HCT116 (cell line): ENCODE measurements around the gene PSMB4. TPM values are rescaled to one million over a fixed set of nuclear protein-coding genes. Genes with fewer than 3 reads are reported as not detected.

Experiments used
- ATAC-seq: fragments of 200-7000 bp; cut with Tn5 transposase; 2 replicates; pipeline ENCODE4 v1.9.1; 2020; ENCODE audit warnings: mild to moderate bottlenecking, moderate library complexity
- BruUV-seq: library from RNA; stranded (reverse); fragments of 400-500 nt; replicated peaks from 2 replicates; lab custom pipeline; 2021; lab: Mats Ljungman, UMichigan
- CTCF ChIA-PET: fragments of 300-600 bp; sonication (Branson Sonifier 250); formaldehyde crosslinking; loops from one replicate; lab custom pipeline; 2021; ENCODE audit warnings: antibody characterized with exemption; lab: Charles Lee
- POLR2A ChIA-PET: fragments of 300-600, 350-600 bp; sonication (Branson Sonifier 250); formaldehyde crosslinking; loops from one replicate; lab custom pipeline; 2021; ENCODE audit warnings: antibody characterized with exemption; lab: Charles Lee
- RAD21 ChIA-PET, 2 experiments: fragments of 300-600 bp; sonication (Branson Sonifier 250); formaldehyde crosslinking; loops; one replicate each; lab custom pipeline; 2023; ENCODE audit warnings: low total read pairs in 2 of 2; ENCODE audit not compliant: uncharacterized antibody in 2 of 2, unreplicated experiment in 2 of 2, low non-redundant PET in 1 of 2; lab: Charles Lee
- DNase-seq: peaks from one replicate; pipeline ENCODE4 v3.0.0-alpha.2; 2010; ENCODE audit warnings: low read depth, low spot score
- H2AFZ ChIP-seq: fragments of 200-600 bp; shearing (Covaris generic), sonication (generic); 2 replicates; pipeline ENCODE4 v1.6.1; 2017; ENCODE audit warnings: low read depth, mixed run types, mixed read lengths, antibody characterized with exemption, low read length; ENCODE audit not compliant: poor library complexity, severe bottlenecking
- H3K27ac ChIP-seq: 2 replicates; pipeline ENCODE4 v1.5.1; 2012; ENCODE audit warnings: low read depth, low read length
- H3K27me3 ChIP-seq: fragments of 200-600 bp; sonication (generic); 2 replicates; pipeline ENCODE4 v1.6.1; 2016; ENCODE audit warnings: mixed run types, low read length, mixed read lengths; ENCODE audit not compliant: insufficient read depth
- H3K36me3 ChIP-seq, 2 experiments: fragments of 200-500 bp in 1 of 2; fragments of 200-600 bp in 1 of 2; sonication (Bioruptor generic) in 1 of 2; sonication (generic) in 1 of 2; 2 replicates each; pipeline versions ENCODE4 v1.5.1 to v1.6.1; 2014 to 2016; ENCODE audit warnings: low read length in 2 of 2, inconsistent platforms in 1 of 2, mixed read lengths in 1 of 2, mixed run types in 1 of 2; ENCODE audit not compliant: insufficient read depth in 2 of 2, control insufficient read depth in 1 of 2
- H3K4me1 ChIP-seq, 2 experiments: fragments of 200-600 bp in 1 of 2; sonication (generic) in 1 of 2; 2 replicates each; pipeline versions ENCODE4 v1.5.1 to v1.6.1; 2012 to 2017; ENCODE audit warnings: low read length in 2 of 2, inconsistent platforms in 1 of 2, mild to moderate bottlenecking in 1 of 2, mixed read lengths in 1 of 2, mixed run types in 1 of 2, moderate library complexity in 1 of 2; ENCODE audit not compliant: insufficient read depth in 2 of 2, control insufficient read depth in 1 of 2
- H3K4me2 ChIP-seq: fragments of 200-600 bp; sonication (generic); 2 replicates; pipeline ENCODE4 v1.6.1; 2017; ENCODE audit warnings: mixed run types, low read length, mixed read lengths
- H3K4me3 ChIP-seq, 2 experiments: fragments of 200-600 bp in 1 of 2; sonication (generic) in 1 of 2; replicated peaks in 1 of 2; 2 replicates each; pipeline ENCODE4 v1.5.1; 2011 to 2016; ENCODE audit warnings: low read length in 2 of 2, control low read depth in 1 of 2, low read depth in 1 of 2, mild to moderate bottlenecking in 1 of 2, mixed read lengths in 1 of 2, mixed run types in 1 of 2
- H3K79me2 ChIP-seq: fragments of 200-600 bp; sonication (generic); 2 replicates; pipeline ENCODE4 v1.6.1; 2017; ENCODE audit warnings: mild to moderate bottlenecking, mixed run types, low read length, moderate library complexity, mixed read lengths; ENCODE audit not compliant: insufficient read depth
- H3K9ac ChIP-seq: fragments of 200-600 bp; sonication (generic); 2 replicates; pipeline ENCODE4 v1.6.1; 2016; ENCODE audit warnings: low read length, mixed read lengths
- H3K9me2 ChIP-seq: fragments of 200-600 bp; sonication (generic), shearing (Covaris generic); 2 replicates; pipeline ENCODE4 v1.6.1; 2017; ENCODE audit warnings: mixed run types, mild to moderate bottlenecking, moderate library complexity; ENCODE audit not compliant: insufficient read depth
- H3K9me3 ChIP-seq, 2 experiments: fragments of 200-500 bp in 1 of 2; fragments of 200-600 bp in 1 of 2; sonication (Bioruptor generic) in 1 of 2; sonication (generic) in 1 of 2; 2 replicates each; pipeline ENCODE4 v1.6.1; 2014 to 2017; ENCODE audit warnings: low read length in 2 of 2, mixed read lengths in 2 of 2, inconsistent platforms in 1 of 2, low read depth in 1 of 2, mild to moderate bottlenecking in 1 of 2, mixed run types in 1 of 2, moderate library complexity in 1 of 2; ENCODE audit not compliant: control insufficient read depth in 1 of 2, insufficient read depth in 1 of 2
- H4K20me1 ChIP-seq: fragments of 200-600 bp; sonication (generic), shearing (Covaris generic); 2 replicates; pipeline ENCODE4 v1.6.1; 2017; ENCODE audit warnings: mixed run types, mild to moderate bottlenecking, moderate library complexity; ENCODE audit not compliant: insufficient read depth
- ELF1 ChIP-seq: IDR thresholded peaks from 2 replicates; pipeline ENCODE4 v1.6.1; 2012; ENCODE audit warnings: low read depth, borderline replicate concordance
- EZH2 ChIP-seq: fragments of 200-600 bp; sonication (generic); IDR thresholded peaks from 2 replicates; pipeline ENCODE4 v1.6.1; 2017; ENCODE audit warnings: antibody characterized with exemption, mixed run types
- FOSL1 ChIP-seq: IDR thresholded peaks from 2 replicates; pipeline ENCODE4 v1.6.1; 2012; ENCODE audit warnings: low read depth
- JUND ChIP-seq: IDR thresholded peaks from 2 replicates; pipeline ENCODE4 v1.6.1; 2012
- POLR2A ChIP-seq: IDR thresholded peaks from 2 replicates; pipeline ENCODE4 v1.7.0; 2011; ENCODE audit warnings: borderline replicate concordance; ENCODE audit not compliant: insufficient read depth, insufficient read length; ENCODE audit errors: extremely low read depth
- SIN3A ChIP-seq: IDR thresholded peaks from 2 replicates; pipeline ENCODE4 v1.6.1; 2012; ENCODE audit warnings: low read depth
- SP1 ChIP-seq: IDR thresholded peaks from 2 replicates; pipeline ENCODE4 v1.6.1; 2012; ENCODE audit warnings: low read depth
- SRF ChIP-seq: IDR thresholded peaks from 2 replicates; pipeline ENCODE4 v1.6.1; 2012; ENCODE audit warnings: low read depth
- TCF7L2 ChIP-seq: IDR thresholded peaks from 2 replicates; pipeline ENCODE4 v1.7.0; 2011; ENCODE audit warnings: borderline replicate concordance, inconsistent platforms; ENCODE audit not compliant: insufficient read depth, insufficient read length; ENCODE audit errors: extremely low read depth
- YY1 ChIP-seq: IDR thresholded peaks from 2 replicates; pipeline ENCODE4 v1.6.1; 2011; ENCODE audit warnings: low read length, low read depth, moderate library complexity, mild to moderate bottlenecking; ENCODE audit not compliant: insufficient replicate concordance; ENCODE audit errors: extremely low read depth
- ZBTB33 ChIP-seq: IDR thresholded peaks from 2 replicates; pipeline ENCODE4 v1.6.1; 2011; ENCODE audit warnings: mild to moderate bottlenecking, low read length, moderate library complexity; ENCODE audit not compliant: insufficient replicate concordance; ENCODE audit errors: extremely low read depth
- intact Hi-C: fragments of 100-400 bp; cut with micrococcal nuclease; formaldehyde crosslinking; loops from 2 replicates; pipeline ENCODE4 v1.10.0; 2022
- total RNA-seq: library from RNA; stranded (reverse); gene quantifications from one replicate; pipeline ENCODE4 v1.2.1, GENCODE V29; 2021; ENCODE audit not compliant: unreplicated experiment
- TF ChIP-seq, protein P1 (sequence below), 3 experiments: fragments of 200-600 bp in 1 of 3; sonication (generic) in 1 of 3; IDR thresholded peaks in 2 of 3; conservative IDR thresholded peaks in 1 of 3; 2 replicates each; pipeline ENCODE4 v1.5.1; 2012 to 2017; ENCODE audit warnings: low read depth in 2 of 3, low read length in 2 of 3, antibody characterized with exemption in 1 of 3, borderline replicate concordance in 1 of 3, control low read depth in 1 of 3, mild to moderate bottlenecking in 1 of 3, mixed read lengths in 1 of 3, mixed run types in 1 of 3, moderate library complexity in 1 of 3; ENCODE audit not compliant: insufficient read depth in 1 of 3
- TF ChIP-seq, protein P2 (sequence below): IDR thresholded peaks from 2 replicates; pipeline ENCODE4 v1.6.1; 2012; ENCODE audit warnings: low read depth

Gene PSMB4
- total RNA-seq, 1 experiment from 2014 or later, result 341 TPM

DNA sequence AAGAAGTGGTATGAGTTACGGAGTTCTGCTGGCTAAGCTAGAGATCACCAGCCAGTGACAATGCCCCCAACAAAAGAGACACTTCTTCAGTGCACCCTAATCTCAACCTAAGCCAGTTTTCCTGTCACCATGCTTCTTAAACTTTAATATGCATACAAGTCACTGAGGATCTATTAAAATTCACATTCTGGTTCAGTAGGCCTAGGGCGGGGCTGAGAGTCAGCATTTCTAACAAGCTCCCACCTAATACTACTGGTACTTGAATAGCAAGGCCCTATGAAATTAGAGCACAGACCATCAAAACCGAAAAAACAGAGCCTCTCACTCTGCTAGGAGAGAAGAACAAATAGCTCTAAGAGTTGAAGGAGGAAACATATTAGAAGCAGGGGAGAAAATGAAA is 7.9 kb downstream of the PSMB4 start:
- Histone ChIP-seq H3K27me3 (no peaks in the 10 kb centered on the region), H3K27ac (no peak overlapping the region), H2AFZ (no peak overlapping the region), H3K4me1 (no peaks in the 10 kb centered on the region), H3K36me3 (peaks cover 46 to 64% of the 10 kb centered on the region in 2 experiments), H4K20me1 (no peaks in the 10 kb centered on the region), H3K79me2 (no peaks in the 10 kb centered on the region), H3K9me3 (no peaks in the 10 kb centered on the region), H3K4me2 (no peak overlapping the region), H3K9ac (no peak overlapping the region), H3K4me3 (no peak overlapping the region), H3K9me2 (no peaks in the 10 kb centered on the region)
- TF ChIP-seq YY1 (no peak), POLR2A (no peak), ZBTB33 (no peak), FOSL1 (no peak), TCF7L2 (no peak), SRF (no peak), JUND (no peak), EZH2 (no peak), SIN3A (no peak), SP1 (no peak), ELF1 (no peak)
- TF ChIP-seq, protein P1, sequence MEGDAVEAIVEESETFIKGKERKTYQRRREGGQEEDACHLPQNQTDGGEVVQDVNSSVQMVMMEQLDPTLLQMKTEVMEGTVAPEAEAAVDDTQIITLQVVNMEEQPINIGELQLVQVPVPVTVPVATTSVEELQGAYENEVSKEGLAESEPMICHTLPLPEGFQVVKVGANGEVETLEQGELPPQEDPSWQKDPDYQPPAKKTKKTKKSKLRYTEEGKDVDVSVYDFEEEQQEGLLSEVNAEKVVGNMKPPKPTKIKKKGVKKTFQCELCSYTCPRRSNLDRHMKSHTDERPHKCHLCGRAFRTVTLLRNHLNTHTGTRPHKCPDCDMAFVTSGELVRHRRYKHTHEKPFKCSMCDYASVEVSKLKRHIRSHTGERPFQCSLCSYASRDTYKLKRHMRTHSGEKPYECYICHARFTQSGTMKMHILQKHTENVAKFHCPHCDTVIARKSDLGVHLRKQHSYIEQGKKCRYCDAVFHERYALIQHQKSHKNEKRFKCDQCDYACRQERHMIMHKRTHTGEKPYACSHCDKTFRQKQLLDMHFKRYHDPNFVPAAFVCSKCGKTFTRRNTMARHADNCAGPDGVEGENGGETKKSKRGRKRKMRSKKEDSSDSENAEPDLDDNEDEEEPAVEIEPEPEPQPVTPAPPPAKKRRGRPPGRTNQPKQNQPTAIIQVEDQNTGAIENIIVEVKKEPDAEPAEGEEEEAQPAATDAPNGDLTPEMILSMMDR (IDR thresholded peaks at IDR 0.05 in 2 of 3, conservative IDR thresholded peaks at IDR 0.05 in 1 of 3; ENCODE audit: borderline replicate concordance in 1 of 3, insufficient read depth in 1 of 3, low read depth in 2 of 3, low read length in 2 of 3), result no peak
- TF ChIP-seq, protein P2, sequence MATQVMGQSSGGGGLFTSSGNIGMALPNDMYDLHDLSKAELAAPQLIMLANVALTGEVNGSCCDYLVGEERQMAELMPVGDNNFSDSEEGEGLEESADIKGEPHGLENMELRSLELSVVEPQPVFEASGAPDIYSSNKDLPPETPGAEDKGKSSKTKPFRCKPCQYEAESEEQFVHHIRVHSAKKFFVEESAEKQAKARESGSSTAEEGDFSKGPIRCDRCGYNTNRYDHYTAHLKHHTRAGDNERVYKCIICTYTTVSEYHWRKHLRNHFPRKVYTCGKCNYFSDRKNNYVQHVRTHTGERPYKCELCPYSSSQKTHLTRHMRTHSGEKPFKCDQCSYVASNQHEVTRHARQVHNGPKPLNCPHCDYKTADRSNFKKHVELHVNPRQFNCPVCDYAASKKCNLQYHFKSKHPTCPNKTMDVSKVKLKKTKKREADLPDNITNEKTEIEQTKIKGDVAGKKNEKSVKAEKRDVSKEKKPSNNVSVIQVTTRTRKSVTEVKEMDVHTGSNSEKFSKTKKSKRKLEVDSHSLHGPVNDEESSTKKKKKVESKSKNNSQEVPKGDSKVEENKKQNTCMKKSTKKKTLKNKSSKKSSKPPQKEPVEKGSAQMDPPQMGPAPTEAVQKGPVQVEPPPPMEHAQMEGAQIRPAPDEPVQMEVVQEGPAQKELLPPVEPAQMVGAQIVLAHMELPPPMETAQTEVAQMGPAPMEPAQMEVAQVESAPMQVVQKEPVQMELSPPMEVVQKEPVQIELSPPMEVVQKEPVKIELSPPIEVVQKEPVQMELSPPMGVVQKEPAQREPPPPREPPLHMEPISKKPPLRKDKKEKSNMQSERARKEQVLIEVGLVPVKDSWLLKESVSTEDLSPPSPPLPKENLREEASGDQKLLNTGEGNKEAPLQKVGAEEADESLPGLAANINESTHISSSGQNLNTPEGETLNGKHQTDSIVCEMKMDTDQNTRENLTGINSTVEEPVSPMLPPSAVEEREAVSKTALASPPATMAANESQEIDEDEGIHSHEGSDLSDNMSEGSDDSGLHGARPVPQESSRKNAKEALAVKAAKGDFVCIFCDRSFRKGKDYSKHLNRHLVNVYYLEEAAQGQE, result no peak
- DNase-seq, result no peak
- intact Hi-C loops, result no loop called here
- ATAC-seq, result no peak
- BruUV-seq, result no TSS peak
- ChIA-PET POLR2A (no interaction called here), CTCF (no interaction called here), RAD21 (no interaction called here)
